SK-N-SH (cell line): ENCODE results near the gene CEACAM19. TPM values are rescaled to one million over a fixed set of nuclear protein-coding genes. Genes with fewer than 3 reads are reported as not detected.

ENCODE experiments used
- CTCF ChIA-PET: fragments of 300-600, 350-600 bp; formaldehyde crosslinking; extraction: SDS; loops from one replicate; lab custom pipeline; 2021; lab: Yijun Ruan, JAX
- POLR2A ChIA-PET: fragments of 350-600 bp; sonication (Branson Sonifier 250); formaldehyde crosslinking; extraction: SDS; loops from one replicate; lab custom pipeline; 2020; ENCODE audit warnings: antibody characterized with exemption, inconsistent platforms; lab: Yijun Ruan, JAX
- DNase-seq: peaks from one replicate; pipeline ENCODE4 v3.0.0; 2012
- H2AFZ ChIP-seq: fragments of 200-600 bp; sonication (generic); 2 replicates; pipeline ENCODE4 v1.8.1; 2016; ENCODE audit warnings: antibody characterized with exemption, mild to moderate bottlenecking, low read depth
- H3F3A ChIP-seq: fragments of 200-600 bp; sonication (generic); replicated peaks from 2 replicates; pipeline ENCODE3; 2016; ENCODE audit warnings: antibody characterized with exemption, mild to moderate bottlenecking; ENCODE audit not compliant: insufficient read depth
- H3K27ac ChIP-seq, 2 experiments: fragments of 200-500 bp in 1 of 2; fragments of 200-600 bp in 1 of 2; sonication (Bioruptor generic) in 1 of 2; sonication (generic), shearing (Covaris generic) in 1 of 2; 2 replicates each; pipeline versions ENCODE4 v1.5.1 to v1.6.1; 2014 to 2016; ENCODE audit warnings: low read depth in 2 of 2, inconsistent platforms in 1 of 2, low read length in 1 of 2, mild to moderate bottlenecking in 1 of 2, mixed read lengths in 1 of 2
- H3K27me3 ChIP-seq: fragments of 200-600 bp; sonication (generic), shearing (Covaris generic); 2 replicates; pipeline ENCODE4 v1.6.1; 2016; ENCODE audit warnings: mixed run types; ENCODE audit not compliant: insufficient read depth
- H3K36me3 ChIP-seq, 2 experiments: fragments of 200-500 bp in 1 of 2; fragments of 200-600 bp in 1 of 2; sonication (Bioruptor generic) in 1 of 2; sonication (generic) in 1 of 2; replicated peaks in 1 of 2; 2 replicates each; pipeline versions ENCODE3 to v1.5.1; 2014 to 2016; ENCODE audit warnings: low read length in 1 of 2, mild to moderate bottlenecking in 1 of 2; ENCODE audit not compliant: insufficient read depth in 2 of 2, control insufficient read depth in 1 of 2
- H3K4me1 ChIP-seq, 2 experiments: fragments of 200-500 bp in 1 of 2; fragments of 200-600 bp in 1 of 2; sonication (Bioruptor generic) in 1 of 2; sonication (generic), shearing (Covaris generic) in 1 of 2; 2 replicates each; pipeline versions ENCODE4 v1.5.1 to v1.6.1; 2014 to 2016; ENCODE audit warnings: low read depth in 1 of 2, low read length in 1 of 2, mixed run types in 1 of 2; ENCODE audit not compliant: insufficient read depth in 2 of 2, control insufficient read depth in 1 of 2
- H3K4me2 ChIP-seq: fragments of 200-600 bp; sonication (generic), shearing (Covaris generic); 2 replicates; pipeline ENCODE4 v1.6.1; 2017; ENCODE audit warnings: mixed run types
- H3K4me3 ChIP-seq, 2 experiments: fragments of 200-500 bp in 1 of 2; fragments of 200-600 bp in 1 of 2; sonication (Bioruptor generic) in 1 of 2; sonication (generic), shearing (Covaris generic) in 1 of 2; 2 replicates each; pipeline versions ENCODE4 v1.5.1 to v1.8.1; 2014 to 2016; ENCODE audit warnings: low read depth in 2 of 2, inconsistent platforms in 1 of 2, low read length in 1 of 2, mild to moderate bottlenecking in 1 of 2, mixed read lengths in 1 of 2, moderate library complexity in 1 of 2
- H3K79me2 ChIP-seq: fragments of 200-600 bp; sonication (generic); 2 replicates; pipeline ENCODE4 v1.8.1; 2017; ENCODE audit warnings: mild to moderate bottlenecking; ENCODE audit not compliant: insufficient read depth
- H3K9ac ChIP-seq: fragments of 200-600 bp; sonication (generic); 2 replicates; pipeline ENCODE4 v1.6.1; 2017; ENCODE audit warnings: mixed run types
- H3K9me2 ChIP-seq: fragments of 200-600 bp; sonication (generic); 2 replicates; pipeline ENCODE4 v1.6.1; 2017; ENCODE audit warnings: mixed run types
- H3K9me3 ChIP-seq: fragments of 200-600 bp; sonication (generic); 2 replicates; pipeline ENCODE4 v1.6.1; 2017; ENCODE audit warnings: mixed run types, mild to moderate bottlenecking, moderate library complexity
- H4K20me1 ChIP-seq: fragments of 200-600 bp; sonication (generic); 2 replicates; pipeline ENCODE4 v1.6.1; 2017; ENCODE audit warnings: mild to moderate bottlenecking, mixed run types; ENCODE audit not compliant: insufficient read depth
- CTCF ChIP-seq: fragments of 200-600 bp; sonication (generic); IDR thresholded peaks from 2 replicates; pipeline ENCODE4 v1.6.1; 2017; ENCODE audit warnings: antibody characterized with exemption, mild to moderate bottlenecking, moderate library complexity
- ELF1 ChIP-seq: IDR thresholded peaks from 2 replicates; pipeline ENCODE4 v1.4.0; 2012
- EP300 ChIP-seq, 2 experiments: IDR thresholded peaks; 2 replicates each; pipeline versions ENCODE4 v1.4.0 to v1.6.1; 2012; ENCODE audit warnings: borderline replicate concordance in 1 of 2, low read depth in 1 of 2, low read length in 1 of 2
- FOSL2 ChIP-seq: IDR thresholded peaks from 2 replicates; pipeline ENCODE4 v1.4.0; 2012; ENCODE audit warnings: low read depth, mild to moderate bottlenecking, moderate library complexity, borderline replicate concordance
- JUND ChIP-seq: IDR thresholded peaks from 2 replicates; pipeline ENCODE4 v1.4.0; 2012
- RAD21 ChIP-seq: IDR thresholded peaks from 2 replicates; pipeline ENCODE4 v1.6.1; 2012; ENCODE audit warnings: mild to moderate bottlenecking, low read length
- RCOR1 ChIP-seq: fragments of 150-350 bp; IDR thresholded peaks from 2 replicates; pipeline ENCODE4 v1.6.1; 2017; ENCODE audit warnings: antibody characterized with exemption, low read length
- SIN3A ChIP-seq: IDR thresholded peaks from 2 replicates; pipeline ENCODE4 v1.6.1; 2012; ENCODE audit warnings: low read depth, mild to moderate bottlenecking, low read length, moderate library complexity, borderline replicate concordance
- SMC3 ChIP-seq: IDR thresholded peaks from 2 replicates; pipeline ENCODE4 v1.6.1; 2012; ENCODE audit warnings: low read depth, low read length, improper control_type of control experiment
- WGBS: methylation state at CpG from one replicate; pipeline ENCODE4 v1.1.6; 2017; ENCODE audit warnings: low lambda C conversion rate; 5-methylcytosine and 5-hydroxymethylcytosine counted together
- polyA plus RNA-seq, 3 experiments: library from polyadenylated mRNA; depleted of rRNA; stranded (reverse); fragments of >200 nt; gene quantifications; 2 replicates each; pipeline ENCODE4 v1.2.3, GENCODE V29; 2012

The CEACAM19 gene
- polyA plus RNA-seq, 1 of the 3 experiments (the other 2 are of a cell fraction) = 2.0 TPM

GRCh38 chr19:44653977-44654774, 17.1 kb upstream of the CEACAM19 start:
- peaks cover 4% of the 10 kb centered on the region; the same call in 1 of the 2 replicates for H4K20me1 ChIP-seq
- 0 out of 2 replicates have a peak, but pooled peaks have one; percentile 3 for TF ChIP-seq RAD21
- no peak for TF ChIP-seq EP300 (IDR thresholded peaks at IDR 0.05; ENCODE audit: borderline replicate concordance in 1 of 2, low read depth in 1 of 2, low read length in 1 of 2)
- no peaks in the 10 kb centered on the region for H3K27me3 ChIP-seq
- no peaks in the 10 kb centered on the region for H3K4me1 ChIP-seq
- WGBS = 73% methylated on average over 16 of the region's 16 CpGs
- DNase-seq = no peak
- ChIA-PET POLR2A (no interaction called here), CTCF (interaction anchor here (0.6 to 12.3 kb wide), 5 partner anchors 22 to 117 kb away, joined by 3 to 148 read pairs (median 3); no protein-coding TSS in a partner anchor)
- H3K79me2 ChIP-seq = peaks cover 39% of the 10 kb centered on the region; the same call in 1 of the 2 replicates
- peaks cover 53 to 59% of the 10 kb centered on the region in 2 experiments for H3K36me3 ChIP-seq
- peaks cover 14% of the 10 kb centered on the region for H3F3A ChIP-seq
- H3K4me2 ChIP-seq = no peak overlapping the region
- no peaks in the 10 kb centered on the region for H3K9me3 ChIP-seq
- H2AFZ ChIP-seq = no peak overlapping the region
- no peaks in the 10 kb centered on the region for H3K9me2 ChIP-seq
- H3K27ac ChIP-seq = no peak overlapping the region
- no peak overlapping the region for H3K9ac ChIP-seq
- no peak overlapping the region for H3K4me3 ChIP-seq

GRCh38 chr19:44657211-44657921, 13.9 kb upstream of the CEACAM19 start:
- ChIA-PET CTCF (interaction anchor here (0.6 to 12.3 kb wide), 38 partner anchors 9 to 442 kb away, joined by 3 to 148 read pairs (median 4); partner anchors contain the start of genes CEACAM20 and PVR), POLR2A (interaction anchor here (1.0 to 1.5 kb wide), 2 partner anchors 9 to 87 kb away, joined by 3 read pairs; no protein-coding TSS in a partner anchor)
- Histone ChIP-seq H3K9me3 (no peaks in the 10 kb centered on the region), H3K4me2 (no peak overlapping the region), H3K36me3 (peaks cover 55 to 61% of the 10 kb centered on the region in 2 experiments), H3K4me3 (no peak overlapping the region; a peak in 1 of 4 replicates), H3K27ac (no peak overlapping the region), H3K27me3 (no peaks in the 10 kb centered on the region), H3K9me2 (no peaks in the 10 kb centered on the region), H4K20me1 (no peaks in the 10 kb centered on the region; the same call in 1 of the 2 replicates), H3K79me2 (peaks cover 11% of the 10 kb centered on the region; the same call in 1 of the 2 replicates), H3K9ac (no peak overlapping the region), H3K4me1 (no peaks in the 10 kb centered on the region), H2AFZ (no peak overlapping the region), H3F3A (peaks cover 27% of the 10 kb centered on the region)
- peak; percentile 86 for DNase-seq
- no peak for TF ChIP-seq FOSL2
- no peak for TF ChIP-seq SIN3A
- no peak for TF ChIP-seq EP300 (IDR thresholded peaks at IDR 0.05; ENCODE audit: borderline replicate concordance in 1 of 2, low read depth in 1 of 2, low read length in 1 of 2)
- peak; percentile 88 for TF ChIP-seq CTCF
- peak; percentile 86 for TF ChIP-seq SMC3
- TF ChIP-seq RCOR1 = no peak
- no peak for TF ChIP-seq JUND
- TF ChIP-seq RAD21 = peak; percentile 68
- no peak for TF ChIP-seq ELF1
- 58% methylated on average over 25 of the region's 25 CpGs for WGBS
